A549 (cell line): ENCODE results near the gene SLC10A3.

Experiments used
- CTCF ChIP-seq: fragments of >200 bp; sonication (Bioruptor Twin); formaldehyde crosslinking; IDR thresholded peaks from 3 replicates; pipeline ENCODE4 v1.5.1; 2016
- EP300 ChIP-seq, 2 experiments: fragments of >200 bp; sonication (Bioruptor Twin); formaldehyde crosslinking; IDR thresholded peaks; 2 replicates in 1 of 2; 3 replicates in 1 of 2; pipeline ENCODE4 v1.6.1; 2016 to 2017
- NPAS2 ChIP-seq: fragments of 250-450 bp; sonication (Bioruptor Pico); IDR thresholded peaks from 2 replicates; pipeline ENCODE4 v1.8.0; 2022; ENCODE audit warnings: mild to moderate bottlenecking, moderate library complexity, borderline replicate concordance
- REST ChIP-seq: fragments of 200-600 bp; sonication (generic); IDR thresholded peaks from 2 replicates; pipeline ENCODE4 v1.6.1; 2016; ENCODE audit warnings: antibody characterized with exemption, mild to moderate bottlenecking, moderate library complexity
- RNF2 ChIP-seq: fragments of 200-600 bp; sonication (generic); IDR thresholded peaks from 2 replicates; pipeline ENCODE4 v1.6.1; 2016; ENCODE audit warnings: low read depth, mild to moderate bottlenecking, antibody characterized with exemption, moderate library complexity, borderline replicate concordance

- TF ChIP-seq CTCF, result no peak
- TF ChIP-seq NPAS2, result no peak
- no peak for TF ChIP-seq RNF2
- TF ChIP-seq EP300 (IDR thresholded peaks at IDR 0.05), result no peak
- TF ChIP-seq REST, result no peak
Observed at GRCh38 chrX:154458116-154458953, 32.1 kb downstream of the SLC10A3 start, which contains the start of gene PLXNA3.
